ENCODE measurements around the gene CTSC. TPM values are rescaled to one million over a fixed set of nuclear protein-coding genes. Genes with fewer than 3 reads are reported as not detected.
A peak's percentile ranks its signal among the peaks of the same experiment; 100 is the strongest.

CTSC gene
- total RNA-seq, 5 donors from 2014 or later (not counting 1 experiment from before 2014, with no cell fraction given) = 42.7 to 64.5 (median 56.1) TPM

GRCh38 chr11:88355887-88356286 lies 18.4 kb upstream of the CTSC start:
- no peaks in the 10 kb centered on the region for H3K36me3 ChIP-seq (ENCODE audit: control insufficient read depth in 2 of 2, extremely low read depth in 1 of 2, insufficient read depth in 1 of 2, low read length in 1 of 2)
- ATAC-seq (replicated peaks in 1 of 4) (no peak), DNase-seq (no peak)
- CTCF ChIA-PET = interaction anchor here (0.9 to 1.1 kb wide), 2 partner anchors 18 to 124 kb away, joined by 3 to 5 read pairs; partner anchors contain the start of gene CTSC (in 1 of the 2)
- POLR2A ChIA-PET = no interaction called here
- no peaks in the 10 kb centered on the region for H3K9me3 ChIP-seq
- Mint-ChIP-seq H3K36me3 (no peaks in the 10 kb centered on the region), H3K4me3 (no peak overlapping the region), H3K27ac (no peak overlapping the region), H3K9me3 (no peaks in the 10 kb centered on the region), H3K27me3 (no peaks in the 10 kb centered on the region), H3K4me1 (peaks cover 40 to 44% (median 43%) of the 10 kb centered on the region in 3 donors)
- H3K27ac ChIP-seq (ENCODE audit: low read length) = no peak overlapping the region
- H3K27me3 ChIP-seq (replicated peaks in 1 of 2; ENCODE audit: control insufficient read depth in 2 of 2, extremely low read depth in 1 of 2, insufficient read depth in 2 of 2, low read length in 1 of 2) = no peaks in the 10 kb centered on the region
- no CpG with 5 or more reads among the region's 2 CpGs for WGBS (ENCODE audit: insufficient coverage)
- peaks cover 9 to 14% of the 10 kb centered on the region in 2 experiments for H3K4me1 ChIP-seq (ENCODE audit: control insufficient read depth in 1 of 2, extremely low read depth in 1 of 2, insufficient read depth in 2 of 2, low read length in 2 of 2)
- no peak overlapping the region for H3K4me3 ChIP-seq (ENCODE audit: control insufficient read depth in 1 of 2, extremely low read depth in 1 of 2, low read length in 1 of 2)

GRCh38 chr11:88354912-88355311 lies 17.4 kb upstream of the CTSC start:
- Mint-ChIP-seq H3K36me3 (no peaks in the 10 kb centered on the region), H3K4me3 (no peak overlapping the region), H3K4me1 (peaks cover 31 to 40% (median 35%) of the 10 kb centered on the region in 3 donors), H3K27me3 (no peaks in the 10 kb centered on the region), H3K27ac (no peak overlapping the region), H3K9me3 (no peaks in the 10 kb centered on the region)
- POLR2A ChIA-PET = interaction anchor here in 1 of 2 donors (0.6 to 1.5 kb wide), 2 partner anchors 13 to 17 kb away, joined by 3 to 4 read pairs; partner anchors contain the start of gene CTSC
- no peaks in the 10 kb centered on the region for H3K9me3 ChIP-seq
- CTCF ChIA-PET = interaction anchor here (0.6 to 1.1 kb wide), 4 partner anchors 13 to 189 kb away, joined by 3 to 5 read pairs (median 4); partner anchors contain the start of gene CTSC (in 1 of the 2)
- ATAC-seq (replicated peaks in 1 of 4) (no peak), DNase-seq (no peak)
- no peaks in the 10 kb centered on the region for H3K27me3 ChIP-seq (replicated peaks in 1 of 2; ENCODE audit: control insufficient read depth in 2 of 2, extremely low read depth in 1 of 2, insufficient read depth in 2 of 2, low read length in 1 of 2)
- peak overlapping the region; percentile 31 for H3K27ac ChIP-seq (ENCODE audit: low read length)
- H3K4me3 ChIP-seq (ENCODE audit: control insufficient read depth in 1 of 2, extremely low read depth in 1 of 2, low read length in 1 of 2) = no peak overlapping the region
- no peaks in the 10 kb centered on the region for H3K36me3 ChIP-seq (ENCODE audit: control insufficient read depth in 2 of 2, extremely low read depth in 1 of 2, insufficient read depth in 1 of 2, low read length in 1 of 2)
- peaks cover 6 to 7% of the 10 kb centered on the region in 2 experiments for H3K4me1 ChIP-seq (ENCODE audit: control insufficient read depth in 1 of 2, extremely low read depth in 1 of 2, insufficient read depth in 2 of 2, low read length in 2 of 2)
- 52% methylated on average over 2 of the region's 2 CpGs for WGBS (ENCODE audit: insufficient coverage)

- Mint-ChIP-seq H3K9me3 (no peaks in the 10 kb centered on the region), H3K27me3 (no peaks in the 10 kb centered on the region), H3K4me3 (peak overlapping the region in 1 of 3 donors; percentile 26), H3K27ac (peak overlapping the region in 1 of 2 donors; percentile 85), H3K36me3 (peaks cover 2% of the 10 kb centered on the region), H3K4me1 (peaks cover 22 to 32% (median 27%) of the 10 kb centered on the region in 3 donors)
- DNase-seq (peak in 1 of 35 experiments; percentile 27), ATAC-seq (replicated peaks in 1 of 4) (peak in 1 of 4 experiments; percentile 40)
- Histone ChIP-seq H3K27me3 (replicated peaks in 1 of 2; ENCODE audit: control insufficient read depth in 2 of 2, extremely low read depth in 1 of 2, insufficient read depth in 2 of 2, low read length in 1 of 2) (no peaks in the 10 kb centered on the region), H3K36me3 (ENCODE audit: control insufficient read depth in 2 of 2, extremely low read depth in 1 of 2, insufficient read depth in 1 of 2, low read length in 1 of 2) (no peaks in the 10 kb centered on the region), H3K9me3 (no peaks in the 10 kb centered on the region), H3K4me1 (ENCODE audit: control insufficient read depth in 1 of 2, extremely low read depth in 1 of 2, insufficient read depth in 2 of 2, low read length in 2 of 2) (peaks cover 0 to 2% of the 10 kb centered on the region in 2 experiments), H3K4me3 (ENCODE audit: control insufficient read depth in 1 of 2, extremely low read depth in 1 of 2, low read length in 1 of 2) (no peak overlapping the region), H3K27ac (ENCODE audit: low read length) (peak overlapping the region; percentile 31)
- ChIA-PET POLR2A (interaction anchor here in 1 of 2 donors (1.5 kb wide), 1 partner anchor 16 kb away, joined by 4 read pairs; the partner anchor contains the start of gene CTSC), CTCF (interaction anchor here (0.6 kb wide), 4 partner anchors 14 to 1757 kb away, joined by 3 to 4 read pairs (median 3); no protein-coding TSS in a partner anchor)
- 50% methylated on average over 1 of the region's 4 CpGs for WGBS (ENCODE audit: insufficient coverage)
Measured at GRCh38 chr11:88353835-88354496, 16.4 kb upstream of the CTSC start.

GRCh38 chr11:88353386-88353785 lies 15.8 kb upstream of the CTSC start:
- ChIA-PET CTCF (interaction anchor here in 1 of 2 donors (0.6 kb wide), 1 partner anchor 1756 kb away, joined by 3 read pairs; no protein-coding TSS in a partner anchor), POLR2A (no interaction called here)
- ATAC-seq (replicated peaks in 1 of 4) (no peak), DNase-seq (no peak)
- Histone ChIP-seq H3K4me3 (ENCODE audit: control insufficient read depth in 1 of 2, extremely low read depth in 1 of 2, low read length in 1 of 2) (no peak overlapping the region), H3K27ac (ENCODE audit: low read length) (no peak overlapping the region), H3K27me3 (replicated peaks in 1 of 2; ENCODE audit: control insufficient read depth in 2 of 2, extremely low read depth in 1 of 2, insufficient read depth in 2 of 2, low read length in 1 of 2) (no peaks in the 10 kb centered on the region), H3K9me3 (no peaks in the 10 kb centered on the region), H3K4me1 (ENCODE audit: control insufficient read depth in 1 of 2, extremely low read depth in 1 of 2, insufficient read depth in 2 of 2, low read length in 2 of 2) (peaks cover 0 to 2% of the 10 kb centered on the region in 2 experiments), H3K36me3 (ENCODE audit: control insufficient read depth in 2 of 2, extremely low read depth in 1 of 2, insufficient read depth in 1 of 2, low read length in 1 of 2) (no peaks in the 10 kb centered on the region)
- no peaks in the 10 kb centered on the region for H3K9me3 Mint-ChIP-seq
- H3K36me3 Mint-ChIP-seq = peaks cover 3% of the 10 kb centered on the region
- no peaks in the 10 kb centered on the region for H3K27me3 Mint-ChIP-seq
- peaks cover 22 to 32% (median 27%) of the 10 kb centered on the region in 3 donors for H3K4me1 Mint-ChIP-seq
- no peak overlapping the region for H3K4me3 Mint-ChIP-seq
- WGBS (ENCODE audit: insufficient coverage) = no CpG with 5 or more reads among the region's 3 CpGs
- no peak overlapping the region for H3K27ac Mint-ChIP-seq

GRCh38 chr11:88352139-88352538 lies 14.6 kb upstream of the CTSC start:
- Mint-ChIP-seq H3K27ac (no peak overlapping the region), H3K36me3 (peaks cover 3% of the 10 kb centered on the region), H3K9me3 (no peaks in the 10 kb centered on the region), H3K27me3 (no peaks in the 10 kb centered on the region), H3K4me3 (no peak overlapping the region), H3K4me1 (peaks cover 15 to 22% (median 19%) of the 10 kb centered on the region in 3 donors)
- peaks cover 0 to 2% of the 10 kb centered on the region in 2 experiments for H3K4me1 ChIP-seq (ENCODE audit: control insufficient read depth in 1 of 2, extremely low read depth in 1 of 2, insufficient read depth in 2 of 2, low read length in 2 of 2)
- H3K9me3 ChIP-seq = no peaks in the 10 kb centered on the region
- ChIA-PET CTCF (no interaction called here), POLR2A (interaction anchor here in 1 of 2 donors (0.6 kb wide), 1 partner anchor 16 kb away, joined by 3 read pairs; no protein-coding TSS in a partner anchor)
- no peak overlapping the region for H3K27ac ChIP-seq (ENCODE audit: low read length)
- no peaks in the 10 kb centered on the region for H3K27me3 ChIP-seq (replicated peaks in 1 of 2; ENCODE audit: control insufficient read depth in 2 of 2, extremely low read depth in 1 of 2, insufficient read depth in 2 of 2, low read length in 1 of 2)
- ATAC-seq (replicated peaks in 1 of 4) = no peak
- H3K4me3 ChIP-seq (ENCODE audit: control insufficient read depth in 1 of 2, extremely low read depth in 1 of 2, low read length in 1 of 2) = no peak overlapping the region
- H3K36me3 ChIP-seq (ENCODE audit: control insufficient read depth in 2 of 2, extremely low read depth in 1 of 2, insufficient read depth in 1 of 2, low read length in 1 of 2) = no peaks in the 10 kb centered on the region
- no peak for DNase-seq

GRCh38 chr11:88348870-88349269 lies 11.3 kb upstream of the CTSC start:
- no peak for ATAC-seq (replicated peaks in 1 of 4)
- no peaks in the 10 kb centered on the region for H3K36me3 ChIP-seq (ENCODE audit: control insufficient read depth in 2 of 2, extremely low read depth in 1 of 2, insufficient read depth in 1 of 2, low read length in 1 of 2)
- H3K27me3 ChIP-seq (replicated peaks in 1 of 2; ENCODE audit: control insufficient read depth in 2 of 2, extremely low read depth in 1 of 2, insufficient read depth in 2 of 2, low read length in 1 of 2) = no peaks in the 10 kb centered on the region
- H3K4me1 ChIP-seq (ENCODE audit: control insufficient read depth in 1 of 2, extremely low read depth in 1 of 2, insufficient read depth in 2 of 2, low read length in 2 of 2) = no peaks in the 10 kb centered on the region
- Mint-ChIP-seq H3K4me3 (no peak overlapping the region), H3K36me3 (peaks cover 3% of the 10 kb centered on the region), H3K9me3 (no peaks in the 10 kb centered on the region), H3K27ac (no peak overlapping the region), H3K27me3 (no peaks in the 10 kb centered on the region), H3K4me1 (peaks cover 13 to 23% (median 18%) of the 10 kb centered on the region in 3 donors)
- no CpG with 5 or more reads among the region's 1 CpG for WGBS (ENCODE audit: insufficient coverage)
- CTCF ChIA-PET = no interaction called here
- H3K9me3 ChIP-seq = no peaks in the 10 kb centered on the region
- DNase-seq = no peak
- no peak overlapping the region for H3K27ac ChIP-seq (ENCODE audit: low read length)
- POLR2A ChIA-PET = no interaction called here
- H3K4me3 ChIP-seq (ENCODE audit: control insufficient read depth in 1 of 2, extremely low read depth in 1 of 2, low read length in 1 of 2) = no peak overlapping the region
